HepG2 (cell line): Measurements from ENCODE around the gene ZNF865. TPM values are rescaled to one million over a fixed set of nuclear protein-coding genes. Genes with fewer than 3 reads are reported as not detected.

Experiments used
- BORCS8-MEF2B ChIP-seq: sonication (generic); formaldehyde crosslinking; IDR thresholded peaks from 2 replicates; pipeline ENCODE4 v1.8.0; 2022; ENCODE audit warnings: mild to moderate bottlenecking, missing genetic modification reagents
- CHD4 ChIP-seq: fragments of 200-600 bp; sonication (generic); IDR thresholded peaks from 2 replicates; pipeline ENCODE4 v1.7.0; 2017; ENCODE audit warnings: mild to moderate bottlenecking, low read length, borderline replicate concordance
- HNRNPL ChIP-seq: fragments of 200-400 bp; formaldehyde crosslinking; IDR thresholded peaks from 2 replicates; pipeline ENCODE4 v1.6.1; 2017; ENCODE audit warnings: mild to moderate bottlenecking, low read depth, low read length
- KDM5B ChIP-seq: sonication (generic); formaldehyde crosslinking; IDR thresholded peaks from 2 replicates; pipeline ENCODE4 v1.4.0; 2020; ENCODE audit warnings: missing genetic modification reagents, mild to moderate bottlenecking, borderline replicate concordance
- KLF11 ChIP-seq: IDR thresholded peaks from 2 replicates; pipeline ENCODE4 v1.6.1; 2016; ENCODE audit warnings: missing compliant biosample characterization
- NKX3-1 ChIP-seq: sonication (generic); formaldehyde crosslinking; IDR thresholded peaks from 2 replicates; pipeline ENCODE4 v1.5.0; 2020; ENCODE audit warnings: missing genetic modification reagents
- PHF5A ChIP-seq: IDR thresholded peaks from one replicate; pipeline ENCODE4 v1.6.1; 2018; ENCODE audit warnings: low read depth, missing genetic modification reagents; ENCODE audit not compliant: unreplicated experiment
- TAF15 ChIP-seq: fragments of 200-400 bp; formaldehyde crosslinking; IDR thresholded peaks from one replicate; pipeline ENCODE4 v1.6.1; 2018; ENCODE audit warnings: mild to moderate bottlenecking, low read depth, low read length; ENCODE audit not compliant: poor library complexity, severe bottlenecking
- TCF12 ChIP-seq, 2 experiments: fragments of 450-650 bp in 1 of 2; sonication (generic) in 1 of 2; formaldehyde crosslinking in 1 of 2; IDR thresholded peaks; 2 replicates each; pipeline versions ENCODE4 v1.6.1 to v1.8.0; 2017 to 2022; ENCODE audit warnings: antibody characterized with exemption in 1 of 2, mild to moderate bottlenecking in 1 of 2, missing genetic modification reagents in 1 of 2, moderate library complexity in 1 of 2
- ZBTB3 ChIP-seq: sonication (generic); formaldehyde crosslinking; IDR thresholded peaks from 2 replicates; pipeline ENCODE4 v1.4.0; 2020; ENCODE audit warnings: low read depth, mild to moderate bottlenecking, moderate library complexity, missing genetic modification reagents, borderline replicate concordance
- ZKSCAN1 ChIP-seq: fragments of 150-350 bp; IDR thresholded peaks from 2 replicates; pipeline ENCODE4 v1.6.1; 2014; ENCODE audit warnings: low read length
- ZNF335 ChIP-seq: sonication (generic); formaldehyde crosslinking; IDR thresholded peaks from 2 replicates; pipeline ENCODE4 v1.4.0; 2020; ENCODE audit warnings: missing genetic modification reagents
- ZNF749 ChIP-seq: sonication (generic); formaldehyde crosslinking; IDR thresholded peaks from 2 replicates; pipeline ENCODE4 v1.8.0; 2022; ENCODE audit warnings: mild to moderate bottlenecking, missing genetic modification reagents, moderate library complexity, borderline replicate concordance
- ZNF839 ChIP-seq: sonication (generic); formaldehyde crosslinking; IDR thresholded peaks from 2 replicates; pipeline ENCODE4 v1.4.0; 2020; ENCODE audit warnings: missing genetic modification reagents, mild to moderate bottlenecking, borderline replicate concordance
- ZSCAN12 ChIP-seq: sonication (generic); formaldehyde crosslinking; IDR thresholded peaks from 2 replicates; pipeline ENCODE4 v1.9.0; 2021; ENCODE audit warnings: mild to moderate bottlenecking, missing genetic modification reagents
- polyA plus RNA-seq, 8 experiments: library from polyadenylated mRNA; depleted of rRNA in 3 of 8; stranded (reverse) in 7 of 8; unstranded in 1 of 8; fragments of >200 nt; fragmentation: Illumina TruSeq in 4 of 8; extraction: Trizol in 4 of 8; gene quantifications; 2 replicates each; pipeline versions ENCODE4 v1.2.1 to v1.2.3, GENCODE V29; 2011 to 2016; ENCODE audit warnings: low read depth in 4 of 8, missing spikeins in 1 of 8, mixed read lengths in 1 of 8; ENCODE audit not compliant: insufficient read depth in 1 of 8
- total RNA-seq, 5 experiments: library from RNA; depleted of rRNA; stranded (reverse); fragments of >200 nt; fragmentation: Illumina TruSeq; extraction: Trizol; gene quantifications; 2 replicates each; pipeline ENCODE4 v1.2.3, GENCODE V29; 2016; ENCODE audit warnings: low read depth in 1 of 5
- TF ChIP-seq, protein P1 (sequence below): sonication (generic); formaldehyde crosslinking; IDR thresholded peaks from 2 replicates; pipeline ENCODE4 v1.9.0; 2022; ENCODE audit warnings: low read depth, missing genetic modification reagents
- TF ChIP-seq, protein P2 (sequence below): sonication (generic); formaldehyde crosslinking; IDR thresholded peaks from 2 replicates; pipeline ENCODE4 v1.4.0; 2020; ENCODE audit warnings: missing genetic modification reagents
- TF ChIP-seq, protein P3 (sequence below): sonication (generic); formaldehyde crosslinking; IDR thresholded peaks from 2 replicates; pipeline ENCODE4 v1.4.0; 2020; ENCODE audit warnings: low read depth, missing genetic modification reagents
- TF ChIP-seq, protein P4 (sequence below): IDR thresholded peaks from 2 replicates; pipeline ENCODE4 v1.6.1; 2016; ENCODE audit warnings: control low read depth

The ZNF865 gene
- total and polyA plus RNA-seq, 2 of the 13 experiments (the other 11 are each of a cell fraction or from before 2014, with no cell fraction given) = 0.93 to 1.0 TPM

GRCh38 chr19:55600662-55601028 is 4.8 kb upstream of the ZNF865 start (continued):
- TF ChIP-seq, protein P1, sequence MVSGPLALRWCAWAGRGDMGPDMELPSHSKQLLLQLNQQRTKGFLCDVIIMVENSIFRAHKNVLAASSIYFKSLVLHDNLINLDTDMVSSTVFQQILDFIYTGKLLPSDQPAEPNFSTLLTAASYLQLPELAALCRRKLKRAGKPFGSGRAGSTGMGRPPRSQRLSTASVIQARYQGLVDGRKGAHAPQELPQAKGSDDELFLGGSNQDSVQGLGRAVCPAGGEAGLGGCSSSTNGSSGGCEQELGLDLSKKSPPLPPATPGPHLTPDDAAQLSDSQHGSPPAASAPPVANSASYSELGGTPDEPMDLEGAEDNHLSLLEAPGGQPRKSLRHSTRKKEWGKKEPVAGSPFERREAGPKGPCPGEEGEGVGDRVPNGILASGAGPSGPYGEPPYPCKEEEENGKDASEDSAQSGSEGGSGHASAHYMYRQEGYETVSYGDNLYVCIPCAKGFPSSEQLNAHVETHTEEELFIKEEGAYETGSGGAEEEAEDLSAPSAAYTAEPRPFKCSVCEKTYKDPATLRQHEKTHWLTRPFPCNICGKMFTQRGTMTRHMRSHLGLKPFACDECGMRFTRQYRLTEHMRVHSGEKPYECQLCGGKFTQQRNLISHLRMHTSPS (CRISPR knock-in tag) = no peak
- TF ChIP-seq ZNF335 = 0 out of 2 replicates have a peak, but pooled peaks have one; percentile 13
- TF ChIP-seq ZNF839 = no peak
- TF ChIP-seq ZSCAN12 = no peak
- no peak for TF ChIP-seq TCF12 (IDR thresholded peaks at IDR 0.05)
- TF ChIP-seq TCF12 (CRISPR knock-in tag; IDR thresholded peaks at IDR 0.05) = no peak
- TF ChIP-seq, protein P2, sequence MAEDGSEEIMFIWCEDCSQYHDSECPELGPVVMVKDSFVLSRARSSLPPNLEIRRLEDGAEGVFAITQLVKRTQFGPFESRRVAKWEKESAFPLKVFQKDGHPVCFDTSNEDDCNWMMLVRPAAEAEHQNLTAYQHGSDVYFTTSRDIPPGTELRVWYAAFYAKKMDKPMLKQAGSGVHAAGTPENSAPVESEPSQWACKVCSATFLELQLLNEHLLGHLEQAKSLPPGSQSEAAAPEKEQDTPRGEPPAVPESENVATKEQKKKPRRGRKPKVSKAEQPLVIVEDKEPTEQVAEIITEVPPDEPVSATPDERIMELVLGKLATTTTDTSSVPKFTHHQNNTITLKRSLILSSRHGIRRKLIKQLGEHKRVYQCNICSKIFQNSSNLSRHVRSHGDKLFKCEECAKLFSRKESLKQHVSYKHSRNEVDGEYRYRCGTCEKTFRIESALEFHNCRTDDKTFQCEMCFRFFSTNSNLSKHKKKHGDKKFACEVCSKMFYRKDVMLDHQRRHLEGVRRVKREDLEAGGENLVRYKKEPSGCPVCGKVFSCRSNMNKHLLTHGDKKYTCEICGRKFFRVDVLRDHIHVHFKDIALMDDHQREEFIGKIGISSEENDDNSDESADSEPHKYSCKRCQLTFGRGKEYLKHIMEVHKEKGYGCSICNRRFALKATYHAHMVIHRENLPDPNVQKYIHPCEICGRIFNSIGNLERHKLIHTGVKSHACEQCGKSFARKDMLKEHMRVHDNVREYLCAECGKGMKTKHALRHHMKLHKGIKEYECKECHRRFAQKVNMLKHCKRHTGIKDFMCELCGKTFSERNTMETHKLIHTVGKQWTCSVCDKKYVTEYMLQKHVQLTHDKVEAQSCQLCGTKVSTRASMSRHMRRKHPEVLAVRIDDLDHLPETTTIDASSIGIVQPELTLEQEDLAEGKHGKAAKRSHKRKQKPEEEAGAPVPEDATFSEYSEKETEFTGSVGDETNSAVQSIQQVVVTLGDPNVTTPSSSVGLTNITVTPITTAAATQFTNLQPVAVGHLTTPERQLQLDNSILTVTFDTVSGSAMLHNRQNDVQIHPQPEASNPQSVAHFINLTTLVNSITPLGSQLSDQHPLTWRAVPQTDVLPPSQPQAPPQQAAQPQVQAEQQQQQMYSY (CRISPR knock-in tag) = no peak
- TF ChIP-seq ZKSCAN1 = no peak
- no peak for TF ChIP-seq PHF5A (CRISPR knock-in tag)
- TF ChIP-seq ZNF749 (CRISPR knock-in tag) = no peak
- TF ChIP-seq KLF11 (CRISPR knock-in tag) = 0 out of 2 replicates have a peak, but pooled peaks have one; percentile 3
- no peak for TF ChIP-seq BORCS8-MEF2B (CRISPR knock-in tag)
- no peak for TF ChIP-seq KDM5B (CRISPR knock-in tag)
- TF ChIP-seq, protein P3, sequence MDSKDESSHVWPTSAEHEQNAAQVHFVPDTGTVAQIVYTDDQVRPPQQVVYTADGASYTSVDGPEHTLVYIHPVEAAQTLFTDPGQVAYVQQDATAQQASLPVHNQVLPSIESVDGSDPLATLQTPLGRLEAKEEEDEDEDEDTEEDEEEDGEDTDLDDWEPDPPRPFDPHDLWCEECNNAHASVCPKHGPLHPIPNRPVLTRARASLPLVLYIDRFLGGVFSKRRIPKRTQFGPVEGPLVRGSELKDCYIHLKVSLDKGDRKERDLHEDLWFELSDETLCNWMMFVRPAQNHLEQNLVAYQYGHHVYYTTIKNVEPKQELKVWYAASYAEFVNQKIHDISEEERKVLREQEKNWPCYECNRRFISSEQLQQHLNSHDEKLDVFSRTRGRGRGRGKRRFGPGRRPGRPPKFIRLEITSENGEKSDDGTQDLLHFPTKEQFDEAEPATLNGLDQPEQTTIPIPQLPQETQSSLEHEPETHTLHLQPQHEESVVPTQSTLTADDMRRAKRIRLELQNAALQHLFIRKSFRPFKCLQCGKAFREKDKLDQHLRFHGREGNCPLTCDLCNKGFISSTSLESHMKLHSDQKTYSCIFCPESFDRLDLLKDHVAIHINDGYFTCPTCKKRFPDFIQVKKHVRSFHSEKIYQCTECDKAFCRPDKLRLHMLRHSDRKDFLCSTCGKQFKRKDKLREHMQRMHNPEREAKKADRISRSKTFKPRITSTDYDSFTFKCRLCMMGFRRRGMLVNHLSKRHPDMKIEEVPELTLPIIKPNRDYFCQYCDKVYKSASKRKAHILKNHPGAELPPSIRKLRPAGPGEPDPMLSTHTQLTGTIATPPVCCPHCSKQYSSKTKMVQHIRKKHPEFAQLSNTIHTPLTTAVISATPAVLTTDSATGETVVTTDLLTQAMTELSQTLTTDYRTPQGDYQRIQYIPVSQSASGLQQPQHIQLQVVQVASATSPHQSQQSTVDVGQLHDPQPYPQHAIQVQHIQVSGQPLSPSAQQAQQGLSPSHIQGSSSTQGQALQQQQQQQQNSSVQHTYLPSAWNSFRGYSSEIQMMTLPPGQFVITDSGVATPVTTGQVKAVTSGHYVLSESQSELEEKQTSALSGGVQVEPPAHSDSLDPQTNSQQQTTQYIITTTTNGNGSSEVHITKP (CRISPR knock-in tag) = no peak
- no peak for TF ChIP-seq NKX3-1 (CRISPR knock-in tag)
- TF ChIP-seq, protein P4, sequence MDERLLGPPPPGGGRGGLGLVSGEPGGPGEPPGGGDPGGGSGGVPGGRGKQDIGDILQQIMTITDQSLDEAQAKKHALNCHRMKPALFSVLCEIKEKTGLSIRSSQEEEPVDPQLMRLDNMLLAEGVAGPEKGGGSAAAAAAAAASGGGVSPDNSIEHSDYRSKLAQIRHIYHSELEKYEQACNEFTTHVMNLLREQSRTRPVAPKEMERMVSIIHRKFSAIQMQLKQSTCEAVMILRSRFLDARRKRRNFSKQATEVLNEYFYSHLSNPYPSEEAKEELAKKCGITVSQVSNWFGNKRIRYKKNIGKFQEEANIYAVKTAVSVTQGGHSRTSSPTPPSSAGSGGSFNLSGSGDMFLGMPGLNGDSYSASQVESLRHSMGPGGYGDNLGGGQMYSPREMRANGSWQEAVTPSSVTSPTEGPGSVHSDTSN = no peak
- TF ChIP-seq ZBTB3 (CRISPR knock-in tag) = no peak
- TF ChIP-seq HNRNPL = no peak
- TF ChIP-seq TAF15 = no peak
- 0 out of 2 replicates have a peak, but pooled peaks have one; percentile 7 for TF ChIP-seq CHD4
